ENCODE results near the gene ANTXR1. TPM values are rescaled to one million over a fixed set of nuclear protein-coding genes. Genes with fewer than 3 reads are reported as not detected.
A peak's percentile ranks its signal among the peaks of the same experiment; 100 is the strongest.

The ANTXR1 gene
- total and polyA plus RNA-seq, 2 donors from 2014 or later: 7.0 to 42.6 TPM

DNA sequence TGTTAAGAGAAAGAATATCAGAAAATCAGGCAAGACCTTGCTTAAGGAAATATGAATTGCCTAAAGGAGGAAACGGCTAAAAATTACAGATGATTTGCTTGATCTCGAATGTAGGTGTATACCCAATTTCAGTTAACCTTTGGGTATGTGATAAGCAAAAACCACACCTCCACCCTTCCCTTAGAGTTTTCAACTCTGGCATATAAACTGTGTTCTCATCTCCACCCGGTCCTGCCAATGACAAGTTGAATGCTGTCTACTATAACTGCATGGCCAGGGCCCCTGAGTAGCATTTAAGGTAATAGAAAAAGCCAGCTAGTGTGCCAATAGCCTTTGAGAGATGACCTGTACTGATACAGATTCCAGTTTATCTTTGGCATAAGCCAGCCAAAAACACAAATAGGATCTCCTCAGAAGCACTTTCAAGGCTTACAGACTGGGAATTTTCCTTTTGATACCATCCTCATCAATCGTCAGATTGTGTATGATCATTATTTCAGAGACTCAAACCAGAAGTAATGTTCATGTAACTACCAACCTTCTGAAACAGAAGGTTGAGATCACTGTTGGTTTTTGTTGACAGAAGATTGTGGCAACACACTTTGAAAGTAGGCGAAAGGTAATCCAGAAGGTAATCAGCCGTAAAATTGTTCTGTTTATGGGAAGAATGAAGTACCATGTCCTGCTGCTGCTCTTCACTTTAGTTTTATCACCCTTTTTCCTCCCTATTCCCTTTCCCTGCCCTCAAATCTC is 211.0 kb downstream of the ANTXR1 start:
- TF ChIP-seq, protein P1, sequence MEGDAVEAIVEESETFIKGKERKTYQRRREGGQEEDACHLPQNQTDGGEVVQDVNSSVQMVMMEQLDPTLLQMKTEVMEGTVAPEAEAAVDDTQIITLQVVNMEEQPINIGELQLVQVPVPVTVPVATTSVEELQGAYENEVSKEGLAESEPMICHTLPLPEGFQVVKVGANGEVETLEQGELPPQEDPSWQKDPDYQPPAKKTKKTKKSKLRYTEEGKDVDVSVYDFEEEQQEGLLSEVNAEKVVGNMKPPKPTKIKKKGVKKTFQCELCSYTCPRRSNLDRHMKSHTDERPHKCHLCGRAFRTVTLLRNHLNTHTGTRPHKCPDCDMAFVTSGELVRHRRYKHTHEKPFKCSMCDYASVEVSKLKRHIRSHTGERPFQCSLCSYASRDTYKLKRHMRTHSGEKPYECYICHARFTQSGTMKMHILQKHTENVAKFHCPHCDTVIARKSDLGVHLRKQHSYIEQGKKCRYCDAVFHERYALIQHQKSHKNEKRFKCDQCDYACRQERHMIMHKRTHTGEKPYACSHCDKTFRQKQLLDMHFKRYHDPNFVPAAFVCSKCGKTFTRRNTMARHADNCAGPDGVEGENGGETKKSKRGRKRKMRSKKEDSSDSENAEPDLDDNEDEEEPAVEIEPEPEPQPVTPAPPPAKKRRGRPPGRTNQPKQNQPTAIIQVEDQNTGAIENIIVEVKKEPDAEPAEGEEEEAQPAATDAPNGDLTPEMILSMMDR (IDR thresholded peaks at IDR 0.05; ENCODE audit: borderline replicate concordance, extremely low read depth, insufficient read depth): no peak
- no peak for FAIRE-seq

DNA sequence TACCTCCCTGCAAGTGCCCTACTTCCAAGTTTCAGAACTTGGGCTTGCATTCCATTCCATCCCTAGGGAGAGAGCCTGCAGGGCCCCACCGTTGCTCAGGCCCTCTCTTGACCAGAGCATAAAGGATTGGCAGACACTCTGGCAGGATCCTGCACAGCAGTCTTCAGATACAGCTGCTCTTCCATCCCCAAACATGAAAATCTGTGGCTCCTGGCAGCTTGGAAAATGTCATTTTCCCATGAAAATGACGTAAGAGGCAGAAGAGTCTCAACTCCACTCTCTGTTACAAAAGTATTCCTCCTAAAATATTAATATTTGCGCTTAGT is 211.5 kb downstream of the ANTXR1 start:
- H3K9ac ChIP-seq (ENCODE audit: low read length in 3 of 3): no peak overlapping the region
- TF ChIP-seq, protein P1 (IDR thresholded peaks at IDR 0.05; ENCODE audit: borderline replicate concordance, extremely low read depth, insufficient read depth): no peak
- H3K4me1 ChIP-seq (ENCODE audit: control insufficient read depth in 2 of 3, insufficient read depth in 2 of 3, low read depth in 1 of 3, low read length in 3 of 3): peaks cover 0 to 8% (median 5%) of the 10 kb centered on the region in 3 donors
- no peaks in the 10 kb centered on the region for H3K27me3 ChIP-seq (ENCODE audit: control insufficient read depth, insufficient read depth, low read length)
- no peak for DNase-seq
- no peak for FAIRE-seq
- intact Hi-C loops (cut with DNase I): no loop called here
- H3K27ac ChIP-seq (ENCODE audit: low read depth in 2 of 2, low read length in 2 of 2): no peak overlapping the region
- H3K9me3 ChIP-seq (ENCODE audit: control insufficient read depth in 2 of 3, insufficient read depth in 1 of 3, low read length in 3 of 3): no peaks in the 10 kb centered on the region
- no peaks in the 10 kb centered on the region for H3K36me3 ChIP-seq (ENCODE audit: control insufficient read depth in 2 of 3, insufficient read depth in 3 of 3, low read length in 3 of 3)
- H3K4me3 ChIP-seq (ENCODE audit: low read length in 3 of 3): no peak overlapping the region

More for the DNA sequence above, 211.0 kb downstream of the ANTXR1 start:
- intact Hi-C loops (cut with DNase I): no loop called here
- H3K27ac ChIP-seq (ENCODE audit: low read depth in 2 of 2, low read length in 2 of 2): no peak overlapping the region
- no peak overlapping the region for H3K4me3 ChIP-seq (ENCODE audit: low read length in 3 of 3)
- no peak overlapping the region for H3K9ac ChIP-seq (ENCODE audit: low read length in 3 of 3)
- H3K27me3 ChIP-seq (ENCODE audit: control insufficient read depth, insufficient read depth, low read length): no peaks in the 10 kb centered on the region
- peak in 1 of 5 donors; percentile 45 for DNase-seq
- no peaks in the 10 kb centered on the region for H3K9me3 ChIP-seq (ENCODE audit: control insufficient read depth in 2 of 3, insufficient read depth in 1 of 3, low read length in 3 of 3)
- no peaks in the 10 kb centered on the region for H3K36me3 ChIP-seq (ENCODE audit: control insufficient read depth in 2 of 3, insufficient read depth in 3 of 3, low read length in 3 of 3)
- H3K4me1 ChIP-seq (ENCODE audit: control insufficient read depth in 2 of 3, insufficient read depth in 2 of 3, low read depth in 1 of 3, low read length in 3 of 3): peaks cover 0 to 8% (median 5%) of the 10 kb centered on the region in 3 donors

DNA sequence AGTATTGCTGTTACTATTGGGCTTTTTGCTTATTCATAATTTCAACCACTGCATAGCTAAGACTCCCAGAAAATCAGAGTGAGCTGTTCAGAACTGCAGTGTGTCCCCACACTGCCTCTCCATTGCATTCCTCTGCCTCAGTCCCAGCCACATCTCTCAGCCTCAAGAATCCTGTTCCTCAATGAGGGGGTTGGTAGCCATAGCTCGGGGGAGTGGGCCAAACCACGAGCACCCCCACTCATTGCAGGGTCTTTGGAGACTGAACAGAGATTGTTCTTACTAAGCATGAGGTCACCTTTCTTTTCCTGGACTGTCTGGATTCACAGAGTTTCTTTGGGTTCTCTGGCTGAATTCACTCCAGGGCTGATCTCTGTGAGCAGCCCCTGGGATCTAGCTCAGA is 213.0 kb downstream of the ANTXR1 start:
- DNase-seq: no peak
- Histone ChIP-seq H3K27me3 (ENCODE audit: control insufficient read depth, insufficient read depth, low read length) (no peaks in the 10 kb centered on the region), H3K9ac (ENCODE audit: low read length in 3 of 3) (no peak overlapping the region), H3K27ac (ENCODE audit: low read depth in 2 of 2, low read length in 2 of 2) (no peak overlapping the region), H3K36me3 (ENCODE audit: control insufficient read depth in 2 of 3, insufficient read depth in 3 of 3, low read length in 3 of 3) (no peaks in the 10 kb centered on the region), H3K9me3 (ENCODE audit: control insufficient read depth in 2 of 3, insufficient read depth in 1 of 3, low read length in 3 of 3) (no peaks in the 10 kb centered on the region), H3K4me3 (ENCODE audit: low read length in 3 of 3) (no peak overlapping the region), H3K4me1 (ENCODE audit: control insufficient read depth in 2 of 3, insufficient read depth in 2 of 3, low read depth in 1 of 3, low read length in 3 of 3) (peaks cover 0 to 8% (median 5%) of the 10 kb centered on the region in 3 donors)
- TF ChIP-seq, protein P1 (IDR thresholded peaks at IDR 0.05; ENCODE audit: borderline replicate concordance, extremely low read depth, insufficient read depth): no peak
- intact Hi-C loops (cut with DNase I): no loop called here
- no peak for FAIRE-seq
